Caco-2 (cell line): ENCODE measurements around the gene TRAM2. TPM values are rescaled to one million over a fixed set of nuclear protein-coding genes. Genes with fewer than 3 reads are reported as not detected.

Experiments
- BruUV-seq: library from RNA; stranded (reverse); fragments of 400-500 nt; replicated peaks from 2 replicates; lab custom pipeline; 2021; lab: Mats Ljungman, UMichigan
- CTCF ChIA-PET: fragments of 300-600 bp; sonication (Branson Sonifier 250); formaldehyde crosslinking; loops from one replicate; lab custom pipeline; 2022; ENCODE audit warnings: antibody characterized with exemption; lab: Charles Lee
- POLR2A ChIA-PET: fragments of 300-600 bp; sonication (Branson Sonifier 250); formaldehyde crosslinking; loops from one replicate; lab custom pipeline; 2022; ENCODE audit warnings: antibody characterized with exemption; lab: Charles Lee
- DNase-seq, 2 experiments: peaks; one replicate each; pipeline versions ENCODE4 v3.0.0 to v3.0.0-alpha.2; 2020 to 2022
- H3K27me3 ChIP-seq: replicated peaks from 2 replicates; pipeline ENCODE4 v1.6.0; 2011; ENCODE audit warnings: low read length; ENCODE audit not compliant: control insufficient read depth, insufficient read depth
- H3K36me3 ChIP-seq: 2 replicates; pipeline ENCODE4 v1.5.1; 2011; ENCODE audit warnings: low read length; ENCODE audit not compliant: control insufficient read depth, insufficient read depth
- H3K4me1 ChIP-seq: fragments of 250-450 bp; sonication (Bioruptor Pico); 2 replicates; pipeline ENCODE4 v1.5.1; 2020; ENCODE audit warnings: mild to moderate bottlenecking
- H3K4me3 ChIP-seq: 2 replicates; pipeline ENCODE4 v1.5.1; 2011; ENCODE audit warnings: low read depth, mild to moderate bottlenecking, control low read depth, low read length
- H3K9me3 ChIP-seq: fragments of 250-450 bp; sonication (Bioruptor Pico); 2 replicates; pipeline ENCODE4 v1.5.1; 2020; ENCODE audit warnings: mild to moderate bottlenecking, moderate library complexity
- H3K27ac Mint-ChIP-seq: one replicate; pipeline ENCODE4 v1.8.0; 2022; ENCODE audit warnings: mixed read lengths; ENCODE audit not compliant: unreplicated experiment
- H3K27me3 Mint-ChIP-seq: one replicate; pipeline ENCODE4 v1.8.0; 2022; ENCODE audit warnings: mixed read lengths; ENCODE audit not compliant: insufficient read depth, unreplicated experiment
- H3K36me3 Mint-ChIP-seq: one replicate; pipeline ENCODE4 v1.8.0; 2022; ENCODE audit warnings: mild to moderate bottlenecking, mixed read lengths; ENCODE audit not compliant: insufficient read depth, unreplicated experiment
- H3K4me1 Mint-ChIP-seq: one replicate; pipeline ENCODE4 v1.8.0; 2022; ENCODE audit warnings: low read depth, mixed read lengths; ENCODE audit not compliant: unreplicated experiment
- H3K4me3 Mint-ChIP-seq: one replicate; pipeline ENCODE4 v1.8.0; 2022; ENCODE audit warnings: mild to moderate bottlenecking, moderate library complexity, mixed read lengths; ENCODE audit not compliant: unreplicated experiment
- H3K9me3 Mint-ChIP-seq: one replicate; pipeline ENCODE4 v1.8.0; 2022; ENCODE audit warnings: mixed read lengths; ENCODE audit not compliant: unreplicated experiment
- intact Hi-C: fragments of 100-400 bp; cut with micrococcal nuclease; formaldehyde crosslinking; loops from one replicate; pipeline ENCODE4 v1.10.0; 2022; ENCODE audit not compliant: unreplicated experiment
- total RNA-seq: library from RNA; stranded (reverse); gene quantifications from 2 replicates; pipeline ENCODE4 v1.2.3, GENCODE V29; 2022
- TF ChIP-seq, protein P1 (sequence below), 2 experiments: fragments of 200-600 bp in 1 of 2; IDR thresholded peaks; 1 replicate in 1 of 2; 2 replicates in 1 of 2; pipeline versions ENCODE4 v1.5.1 to v1.8.0; 2011 to 2022; ENCODE audit warnings: antibody characterized with exemption in 1 of 2, control low read depth in 1 of 2, inconsistent platforms in 1 of 2, low read depth in 1 of 2, low read length in 1 of 2, mild to moderate bottlenecking in 1 of 2, moderate library complexity in 1 of 2; ENCODE audit not compliant: insufficient read depth in 1 of 2, severe bottlenecking in 1 of 2, unreplicated experiment in 1 of 2

The TRAM2 gene
- total RNA-seq, 1 experiment from 2014 or later, result 71.6 TPM

DNA sequence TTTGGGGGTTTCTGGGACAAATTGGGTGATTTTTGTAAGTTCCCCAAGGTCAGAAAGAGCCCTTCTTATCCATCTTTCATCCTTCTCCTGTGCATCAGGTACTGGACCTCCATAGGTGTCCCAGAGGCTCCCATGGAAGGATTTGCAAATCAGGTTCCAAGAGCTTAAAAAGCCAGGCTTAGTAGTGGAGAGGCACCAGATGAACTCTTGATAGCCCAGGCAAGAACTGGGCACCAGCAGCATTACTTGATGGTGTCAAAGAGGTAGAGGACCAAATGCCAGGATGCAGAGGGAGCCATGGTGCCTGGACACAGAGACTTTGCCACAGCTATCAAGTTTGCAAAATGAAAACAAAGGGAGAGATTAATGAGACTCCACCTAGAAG, 20.9 kb upstream of the TRAM2 start:
- peaks cover 18% of the 10 kb centered on the region for H3K4me1 ChIP-seq
- peak overlapping the region; percentile 56 for H3K4me3 Mint-ChIP-seq
- CTCF ChIA-PET, result interaction anchor here (0.7 to 1.8 kb wide), 7 partner anchors 8 to 248 kb away, joined by 3 to 7 read pairs (median 4); no protein-coding TSS in a partner anchor

DNA sequence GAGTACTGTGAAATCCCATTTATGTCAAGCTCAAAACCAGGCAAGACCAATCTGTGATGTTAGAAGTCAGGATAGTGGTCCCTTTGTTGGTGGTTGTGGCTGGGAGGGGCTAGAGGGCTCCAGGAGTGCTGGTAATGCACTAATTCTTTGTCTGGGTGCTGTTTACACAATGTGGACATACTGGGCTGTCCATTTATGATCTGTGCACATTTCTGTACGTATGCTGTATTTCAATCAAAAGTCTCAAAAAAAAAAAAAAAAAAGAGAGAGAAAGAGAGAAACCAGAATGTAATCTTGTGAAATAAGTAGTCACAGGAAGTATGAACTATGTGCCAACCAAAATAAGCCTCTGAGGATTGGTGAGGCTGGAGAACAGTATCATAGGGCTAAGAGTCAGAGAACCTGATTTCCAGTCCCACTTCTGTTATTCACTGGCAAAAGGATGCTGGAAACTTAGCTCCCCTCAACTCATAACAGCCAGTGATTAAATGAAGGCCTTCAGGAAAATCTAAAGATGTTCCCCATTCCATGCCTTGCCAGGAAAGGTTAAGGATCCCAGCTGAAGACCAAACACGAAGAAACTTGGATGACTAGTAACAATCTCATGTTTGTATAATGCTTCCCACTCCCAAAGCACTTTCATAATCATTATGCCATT, 19.6 kb upstream of the TRAM2 start:
- Mint-ChIP-seq H3K27ac (no peak overlapping the region), H3K27me3 (no peaks in the 10 kb centered on the region), H3K4me1 (peaks cover 32% of the 10 kb centered on the region), H3K4me3 (no peak overlapping the region), H3K9me3 (no peaks in the 10 kb centered on the region), H3K36me3 (peaks cover 5% of the 10 kb centered on the region)
- TF ChIP-seq, protein P1, sequence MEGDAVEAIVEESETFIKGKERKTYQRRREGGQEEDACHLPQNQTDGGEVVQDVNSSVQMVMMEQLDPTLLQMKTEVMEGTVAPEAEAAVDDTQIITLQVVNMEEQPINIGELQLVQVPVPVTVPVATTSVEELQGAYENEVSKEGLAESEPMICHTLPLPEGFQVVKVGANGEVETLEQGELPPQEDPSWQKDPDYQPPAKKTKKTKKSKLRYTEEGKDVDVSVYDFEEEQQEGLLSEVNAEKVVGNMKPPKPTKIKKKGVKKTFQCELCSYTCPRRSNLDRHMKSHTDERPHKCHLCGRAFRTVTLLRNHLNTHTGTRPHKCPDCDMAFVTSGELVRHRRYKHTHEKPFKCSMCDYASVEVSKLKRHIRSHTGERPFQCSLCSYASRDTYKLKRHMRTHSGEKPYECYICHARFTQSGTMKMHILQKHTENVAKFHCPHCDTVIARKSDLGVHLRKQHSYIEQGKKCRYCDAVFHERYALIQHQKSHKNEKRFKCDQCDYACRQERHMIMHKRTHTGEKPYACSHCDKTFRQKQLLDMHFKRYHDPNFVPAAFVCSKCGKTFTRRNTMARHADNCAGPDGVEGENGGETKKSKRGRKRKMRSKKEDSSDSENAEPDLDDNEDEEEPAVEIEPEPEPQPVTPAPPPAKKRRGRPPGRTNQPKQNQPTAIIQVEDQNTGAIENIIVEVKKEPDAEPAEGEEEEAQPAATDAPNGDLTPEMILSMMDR (IDR thresholded peaks at IDR 0.05; ENCODE audit: insufficient read depth in 1 of 2, low read depth in 1 of 2, low read length in 1 of 2, severe bottlenecking in 1 of 2, unreplicated experiment in 1 of 2), result no peak
- H3K4me1 ChIP-seq, result peaks cover 18% of the 10 kb centered on the region
- ChIA-PET POLR2A (no interaction called here), CTCF (no interaction called here)
- DNase-seq, result no peak
- H3K9me3 ChIP-seq, result no peaks in the 10 kb centered on the region
- H3K4me3 ChIP-seq, result no peak overlapping the region
- H3K36me3 ChIP-seq, result no peaks in the 10 kb centered on the region
- intact Hi-C loops, result no loop called here
- H3K27me3 ChIP-seq, result no peaks in the 10 kb centered on the region
- BruUV-seq, result no TSS peak

More for the DNA sequence above, 20.9 kb upstream of the TRAM2 start:
- Mint-ChIP-seq H3K4me1 (peaks cover 26% of the 10 kb centered on the region), H3K9me3 (no peaks in the 10 kb centered on the region), H3K27ac (peak overlapping the region; percentile 80), H3K27me3 (no peaks in the 10 kb centered on the region), H3K36me3 (peaks cover 5% of the 10 kb centered on the region)
- POLR2A ChIA-PET, result no interaction called here
- Histone ChIP-seq H3K9me3 (no peaks in the 10 kb centered on the region), H3K4me3 (no peak overlapping the region), H3K36me3 (no peaks in the 10 kb centered on the region), H3K27me3 (no peaks in the 10 kb centered on the region)
- no TSS peak for BruUV-seq
- no peak for DNase-seq
- TF ChIP-seq, protein P1 (IDR thresholded peaks at IDR 0.05; ENCODE audit: insufficient read depth in 1 of 2, low read depth in 1 of 2, low read length in 1 of 2, severe bottlenecking in 1 of 2, unreplicated experiment in 1 of 2), result no peak
- intact Hi-C loops, result loop anchor here (1.0 to 2.0 kb wide), 3 partner anchors 55 to 181 kb away; no protein-coding TSS in a partner anchor

DNA sequence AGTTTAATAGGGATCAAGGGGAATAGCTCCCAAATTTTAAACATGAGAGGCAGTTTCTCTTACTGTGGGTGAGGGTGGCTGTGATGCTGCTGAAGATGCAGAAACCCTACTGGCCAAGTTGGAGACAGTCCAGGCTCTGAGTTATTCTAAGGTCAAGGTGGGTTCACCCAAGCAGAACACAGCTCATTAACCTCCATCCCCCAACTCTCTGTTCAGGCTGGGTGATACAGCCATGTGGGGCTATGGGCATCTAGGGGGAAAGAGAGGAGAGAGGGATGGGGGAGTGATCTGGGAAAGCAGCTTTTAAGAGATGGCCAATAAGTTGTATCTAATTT, 18.9 kb upstream of the TRAM2 start:
- TF ChIP-seq, protein P1 (IDR thresholded peaks at IDR 0.05; ENCODE audit: insufficient read depth in 1 of 2, low read depth in 1 of 2, low read length in 1 of 2, severe bottlenecking in 1 of 2, unreplicated experiment in 1 of 2), result no peak
- H3K9me3 Mint-ChIP-seq, result no peaks in the 10 kb centered on the region
- BruUV-seq, result no TSS peak
- CTCF ChIA-PET, result interaction anchor here (1.7 kb wide), 1 partner anchor 56 kb away, joined by 4 read pairs; no protein-coding TSS in a partner anchor
- no peak overlapping the region for H3K27ac Mint-ChIP-seq
- POLR2A ChIA-PET, result no interaction called here
- no peaks in the 10 kb centered on the region for H3K27me3 Mint-ChIP-seq
- H3K4me3 Mint-ChIP-seq, result no peak overlapping the region
- peaks cover 5% of the 10 kb centered on the region for H3K36me3 Mint-ChIP-seq
- peaks cover 32% of the 10 kb centered on the region for H3K4me1 Mint-ChIP-seq
- intact Hi-C loops, result no loop called here
- Histone ChIP-seq H3K4me1 (peaks cover 24% of the 10 kb centered on the region), H3K27me3 (no peaks in the 10 kb centered on the region), H3K4me3 (no peak overlapping the region), H3K9me3 (no peaks in the 10 kb centered on the region), H3K36me3 (no peaks in the 10 kb centered on the region)
- no peak for DNase-seq
